Measurements from ENCODE around the gene PFDN5.
"Not testable (repeated sequence)": the region's sequence is repeated elsewhere in the genome, so short reads cannot be mapped to it uniquely, and the experiment has no call there.

Gene PFDN5

GRCh38 chr12:53287741-53288216, 7.6 kb upstream of the PFDN5 start:
- peak; percentile 72 to 76 for DNase-seq

DNA sequence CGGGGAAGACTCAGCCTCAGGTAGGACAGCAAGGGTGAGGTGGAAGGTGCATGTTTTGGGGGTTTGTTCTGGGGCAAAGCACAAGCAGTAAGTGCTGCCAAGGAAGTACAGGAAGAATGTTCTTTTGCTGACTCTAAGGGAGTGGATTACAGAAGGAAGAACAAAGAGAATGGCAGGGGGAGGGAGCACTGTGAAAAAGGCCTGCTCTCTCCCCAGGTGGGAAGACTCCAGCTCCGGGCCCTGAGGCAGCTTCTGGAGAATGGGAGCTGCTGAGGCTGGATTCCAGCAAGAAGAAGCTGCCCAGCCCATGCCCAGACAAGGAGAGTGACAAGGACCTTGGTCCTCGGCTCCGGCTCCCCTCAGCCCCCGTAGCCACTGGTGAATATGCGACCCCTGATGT, 7.0 kb upstream of the PFDN5 start:
- no peak for DNase-seq

- DNase-seq: no peak
These were observed 5.5 kb upstream of the PFDN5 start for GRCh38 chr12:53289891-53290290.

DNA sequence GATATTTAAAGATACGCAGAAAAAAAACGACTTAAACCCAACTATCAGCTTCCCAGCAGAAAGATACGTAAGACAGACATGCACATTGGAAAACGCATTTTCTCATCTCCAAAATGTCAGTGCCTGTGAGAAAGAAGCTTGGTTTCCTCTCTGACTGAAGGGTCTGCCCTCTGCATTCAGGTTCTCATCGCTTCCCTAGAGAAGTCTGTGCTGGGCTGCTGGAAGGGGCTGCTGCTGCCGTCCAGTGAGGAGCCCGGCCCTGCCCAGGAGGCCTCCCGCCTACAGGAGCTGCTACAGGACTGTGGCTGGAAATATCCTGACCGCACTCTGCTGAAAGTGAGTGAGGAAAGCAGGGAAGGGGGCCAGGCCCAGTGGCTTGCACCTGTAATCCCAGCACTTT, 4.7 kb upstream of the PFDN5 start:
- DNase-seq: no peak

GRCh38 chr12:53292426-53292825, 2.9 kb upstream of the PFDN5 start:
- DNase-seq: no peak

- no peak for DNase-seq
These were observed 513 bp downstream of the PFDN5 start for GRCh38 chr12:53295891-53296219.

GRCh38 chr12:53297106-53297505, 1.8 kb downstream of the PFDN5 start:
- DNase-seq: not testable (repeated sequence)

DNA sequence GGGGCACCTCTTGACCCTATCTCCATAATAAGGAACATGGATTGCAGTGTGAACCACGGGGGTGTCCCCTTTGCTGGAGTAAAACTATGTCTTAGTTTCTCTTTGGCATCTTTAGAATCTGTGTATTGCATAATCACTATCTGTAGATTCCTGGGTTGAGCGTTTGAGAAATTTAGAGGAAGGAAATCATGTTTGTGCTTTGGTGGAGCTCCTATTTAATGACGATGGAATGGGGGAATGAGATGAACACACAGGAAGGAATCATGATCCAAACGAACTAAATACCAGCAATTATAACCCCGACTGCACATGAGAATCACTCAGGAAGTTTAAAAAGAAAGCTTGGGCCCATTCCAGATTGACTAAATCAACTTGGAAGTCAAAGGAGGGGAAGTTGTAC, 2.8 kb downstream of the PFDN5 start:
- no peak for DNase-seq

GRCh38 chr12:53299101-53299453, 3.7 kb downstream of the PFDN5 start:
- peak; percentile 16 to 25 for DNase-seq

DNA sequence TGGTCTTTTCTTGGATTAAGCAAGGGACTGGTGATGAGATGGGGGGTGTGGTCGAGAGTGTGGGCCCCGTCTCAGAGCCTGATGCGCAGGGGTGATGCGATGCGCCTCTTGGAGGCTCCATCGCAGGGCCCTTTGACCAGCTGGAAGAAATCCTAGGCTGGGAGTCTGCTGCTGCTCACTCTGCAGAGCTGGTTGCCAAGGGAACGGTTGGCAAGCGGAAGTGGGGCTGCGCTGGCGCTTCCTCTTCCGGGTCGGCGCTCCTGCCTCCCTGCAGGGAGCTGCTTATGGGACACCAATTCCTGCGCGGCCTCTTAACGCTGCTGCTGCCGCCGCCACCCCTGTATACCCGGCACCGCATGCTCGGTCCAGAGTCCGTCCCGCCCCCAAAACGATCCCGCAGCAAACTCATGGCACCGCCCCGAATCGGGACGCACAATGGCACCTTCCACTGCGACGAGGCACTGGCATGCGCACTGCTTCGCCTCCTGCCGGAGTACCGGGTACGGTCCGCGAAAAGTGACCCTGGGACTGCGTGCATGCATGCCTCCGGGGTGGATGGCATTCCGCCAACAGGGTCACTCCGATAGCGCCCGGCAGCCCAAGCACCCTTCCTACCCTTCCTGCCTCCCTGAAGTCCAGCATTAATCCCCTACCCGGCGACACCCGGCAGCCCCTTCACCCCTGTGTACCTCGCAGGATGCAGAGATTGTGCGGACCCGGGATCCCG, 4.3 kb downstream of the PFDN5 start, which contains the start of gene MYG1:
Gene MYG1, plus strand, starts transcription at position 242 of the 727 bp plus-strand sequence. Its CDS starts 43 bp downstream, at position 285.
- peak; percentile 73 to 77 for DNase-seq

DNA sequence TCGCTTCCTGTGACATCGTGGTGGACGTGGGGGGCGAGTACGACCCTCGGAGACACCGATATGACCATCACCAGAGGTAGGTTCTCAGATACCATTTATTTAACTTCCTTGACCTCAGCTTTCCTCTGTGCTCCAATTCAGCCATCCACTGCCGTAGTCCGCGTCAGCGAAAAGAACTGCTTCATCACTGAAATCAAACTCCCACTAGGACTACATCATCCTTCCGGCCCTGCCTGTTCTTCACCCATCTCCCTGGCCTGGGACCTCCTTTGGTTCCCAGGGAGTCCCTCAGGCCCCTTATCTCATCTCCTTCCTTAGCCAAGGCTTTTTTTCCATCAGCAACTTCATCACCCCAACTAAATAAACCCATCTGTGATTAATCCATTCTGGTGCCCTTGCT, 4.8 kb downstream of the PFDN5 start:
- DNase-seq: no peak

DNA sequence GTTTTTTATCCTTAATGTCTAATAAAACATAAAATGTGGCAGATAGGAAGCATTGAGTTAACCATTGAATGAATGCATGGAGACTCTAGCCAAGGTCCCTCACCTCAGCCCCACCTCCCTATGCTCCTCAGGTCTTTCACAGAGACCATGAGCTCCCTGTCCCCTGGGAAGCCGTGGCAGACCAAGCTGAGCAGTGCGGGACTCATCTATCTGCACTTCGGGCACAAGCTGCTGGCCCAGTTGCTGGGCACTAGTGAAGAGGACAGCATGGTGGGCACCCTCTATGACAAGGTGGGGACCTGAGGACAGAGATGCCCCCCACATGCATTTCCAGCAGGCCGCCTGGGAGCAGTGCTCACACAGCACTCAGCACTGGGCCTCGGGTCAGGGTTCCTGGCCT, 7.6 kb downstream of the PFDN5 start:
- no peak for DNase-seq

- no peak for DNase-seq
These were observed 11.5 kb downstream of the PFDN5 start for GRCh38 chr12:53306826-53307225.

- no peak for DNase-seq
These were observed 12.9 kb downstream of the PFDN5 start for GRCh38 chr12:53308276-53308675.

GRCh38 chr12:53313996-53314395, 18.7 kb downstream of the PFDN5 start:
- no peak for DNase-seq

DNA sequence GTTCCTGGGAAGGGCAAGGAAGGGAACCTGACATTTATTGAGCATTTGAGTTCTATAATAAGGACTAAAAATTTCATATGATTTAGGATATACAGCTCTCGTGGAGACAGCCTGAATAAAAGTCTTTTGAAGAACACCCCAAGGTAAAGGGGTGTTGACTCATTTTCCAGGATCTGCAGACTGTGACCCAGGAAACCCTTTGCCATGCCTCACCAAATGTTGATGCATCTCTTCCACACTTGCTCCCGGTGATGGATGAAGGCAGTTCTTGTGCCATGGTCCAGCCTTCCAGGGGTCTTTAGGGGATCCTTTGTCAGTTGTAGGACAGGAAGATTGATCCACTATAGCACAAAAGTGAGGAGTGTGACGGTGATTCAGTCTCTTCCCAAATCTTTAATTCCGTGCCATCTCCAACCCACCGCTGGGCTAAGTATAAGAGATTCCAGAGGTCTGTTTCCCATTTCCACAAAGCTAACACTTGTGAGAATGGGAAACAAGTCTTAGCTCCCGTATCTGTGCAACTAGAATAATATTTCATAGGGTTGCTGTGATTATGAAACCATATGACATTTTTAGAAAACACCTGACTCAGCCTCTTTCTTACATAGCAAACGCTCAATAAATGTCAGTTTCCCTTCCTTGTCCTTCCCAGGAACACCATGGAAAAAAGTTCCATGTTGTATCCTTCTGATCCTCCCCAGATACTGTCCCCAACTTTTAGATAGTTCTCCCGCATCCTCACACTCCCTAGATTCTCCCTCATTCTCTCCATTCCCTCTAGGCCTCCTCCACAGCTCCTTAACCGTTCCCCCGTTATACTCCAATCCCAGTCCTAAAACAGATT, 25.2 kb downstream of the PFDN5 start:
- no peak for DNase-seq

- peak; percentile 34 to 42 for DNase-seq
These were observed 28.9 kb downstream of the PFDN5 start for GRCh38 chr12:53324113-53324778.

DNA sequence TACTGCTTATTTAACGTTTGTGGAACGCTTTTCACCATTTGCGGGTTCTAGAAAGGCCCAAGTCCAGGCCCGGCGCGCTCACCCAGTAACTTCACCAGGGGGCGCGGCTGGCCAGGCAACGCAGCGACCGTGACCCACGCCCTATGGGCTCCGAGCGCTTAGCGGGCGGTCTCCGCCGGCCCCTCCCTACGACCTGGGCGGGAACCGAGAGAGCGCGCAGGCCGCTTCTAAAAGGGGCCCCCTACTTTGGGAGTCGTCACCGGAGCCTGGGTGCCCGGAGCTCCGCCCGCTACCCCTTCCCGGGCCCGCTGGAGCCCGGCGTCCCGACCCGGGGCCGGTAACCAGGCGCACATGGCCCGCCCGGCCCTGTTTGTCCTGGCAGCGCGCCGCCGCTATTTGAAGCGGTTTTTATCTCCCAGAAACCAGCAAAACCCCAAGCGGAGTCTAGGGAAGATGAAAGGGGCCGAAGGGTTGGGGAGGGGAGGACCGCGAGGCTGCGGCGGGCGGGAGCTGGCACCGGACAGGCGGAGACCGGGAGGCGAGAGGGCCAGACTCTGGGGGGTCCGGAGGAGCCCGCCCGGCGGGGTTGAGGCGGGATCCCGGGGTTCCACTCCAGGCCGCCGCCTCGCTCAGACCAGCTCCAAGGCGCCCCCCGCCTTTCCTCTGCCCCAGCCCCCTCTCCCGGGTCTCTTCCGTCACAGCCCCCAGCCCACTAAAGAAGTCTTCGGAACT, 29.6 kb downstream of the PFDN5 start:
- DNase-seq: peak; percentile 73 to 75

DNA sequence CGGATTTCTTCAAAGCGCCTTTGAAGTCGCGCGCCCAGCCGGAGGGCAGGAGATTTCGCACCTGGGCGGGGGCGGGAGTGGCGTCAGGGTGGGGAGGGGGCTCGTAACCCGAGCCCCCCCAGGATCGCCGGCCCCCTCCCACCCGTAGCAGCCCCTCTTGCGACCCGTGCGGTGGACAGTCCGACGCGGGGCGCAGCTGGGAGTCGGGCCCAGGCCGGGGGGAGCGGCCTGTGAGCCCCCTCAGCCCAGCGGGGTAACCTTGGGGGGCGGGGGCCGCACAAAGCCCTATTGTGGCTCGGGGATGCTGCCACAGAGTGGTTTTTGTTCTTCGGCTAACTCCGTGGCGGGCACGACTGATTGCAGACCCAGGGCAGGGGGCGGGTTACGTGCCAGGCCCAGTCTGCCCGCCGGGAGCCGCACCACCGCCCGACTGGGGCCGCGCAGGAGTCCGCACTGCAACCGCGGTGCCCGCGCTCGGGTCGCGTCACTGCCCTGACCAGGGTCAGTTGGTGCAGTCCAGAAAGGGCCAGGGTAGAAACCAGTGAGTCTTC, 30.2 kb downstream of the PFDN5 start:
- DNase-seq: peak in 1 of 2 experiments; percentile 12

DNA sequence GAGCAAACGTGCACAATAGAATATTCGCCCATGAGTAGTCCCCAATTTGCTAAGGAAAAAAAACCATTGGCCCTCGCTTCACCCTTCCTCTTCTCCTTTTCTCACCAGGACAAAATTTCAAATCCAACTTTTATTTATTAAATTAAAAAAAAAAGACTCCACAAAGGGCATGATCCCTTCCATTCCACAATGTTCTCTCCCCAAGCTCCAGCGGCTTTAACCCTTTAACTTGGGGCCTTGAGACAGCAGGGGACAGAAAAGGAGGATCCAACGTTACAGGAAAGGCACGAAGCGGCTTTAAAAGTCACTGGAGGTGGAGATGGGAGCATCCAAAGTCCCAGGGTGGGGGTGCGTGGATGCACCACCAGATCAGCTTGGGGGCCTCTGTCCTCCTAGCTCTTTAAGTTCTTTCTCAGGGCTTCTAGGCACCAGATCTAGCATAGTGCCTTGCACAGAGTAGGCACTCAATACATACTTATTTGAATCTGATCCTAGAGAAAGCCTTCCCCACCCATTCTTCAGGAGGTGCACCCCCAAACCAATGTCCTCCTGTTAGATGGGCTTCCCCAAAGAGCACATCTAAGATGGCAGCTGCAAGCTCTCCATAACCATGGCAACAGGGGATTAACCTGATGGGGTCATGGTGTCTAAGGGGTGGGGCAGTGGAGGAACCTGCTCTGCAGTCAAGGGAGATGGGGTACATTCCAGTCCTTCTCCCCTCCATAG, 31.3 kb downstream of the PFDN5 start:
- no peak for DNase-seq

- no peak for DNase-seq
These were observed 32.2 kb downstream of the PFDN5 start for GRCh38 chr12:53327435-53328042.
